Testis (tissue), 2 donors: ENCODE measurements around the gene ZDHHC16.

Experiments
- POLR2A ChIP-seq: fragments of 450-650 bp; IDR thresholded peaks from one replicate; pipeline ENCODE4 v1.6.1; 2017; ENCODE audit warnings: antibody characterized with exemption, mild to moderate bottlenecking, moderate library complexity
- TF ChIP-seq, protein P1 (sequence below), 3 experiments: fragments of 450-650 bp in 2 of 3; fragments of 200-600 bp in 1 of 3; sonication (generic) in 1 of 3; IDR thresholded peaks; one replicate each; pipeline ENCODE4 v1.5.1; 2016 to 2019; ENCODE audit warnings: antibody characterized with exemption in 3 of 3, mild to moderate bottlenecking in 2 of 3, moderate library complexity in 1 of 3

DNA sequence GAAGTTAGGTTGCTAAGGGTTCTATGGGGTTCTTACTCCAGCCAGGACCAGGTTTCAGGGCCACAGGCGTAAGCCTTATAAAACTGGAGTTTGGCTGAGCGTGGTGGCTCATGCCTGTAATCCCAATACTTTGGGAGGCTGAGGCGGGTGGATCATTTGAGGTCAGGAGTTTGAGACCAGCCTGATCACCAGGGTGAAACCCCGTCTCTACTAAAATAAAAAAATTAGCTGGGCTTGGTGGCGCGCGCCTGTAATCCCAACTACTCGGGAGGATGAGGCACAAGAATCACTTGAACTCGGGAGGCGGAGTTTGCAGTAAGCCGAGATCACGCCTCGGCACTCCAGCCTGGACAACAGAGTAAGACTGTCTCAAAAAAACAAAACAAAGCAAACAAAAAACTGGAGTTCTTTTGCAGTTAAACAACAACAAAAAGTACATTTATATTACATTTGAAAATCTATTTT is 44.5 kb upstream of the ZDHHC16 start:
- TF ChIP-seq POLR2A: no peak
- TF ChIP-seq, protein P1, sequence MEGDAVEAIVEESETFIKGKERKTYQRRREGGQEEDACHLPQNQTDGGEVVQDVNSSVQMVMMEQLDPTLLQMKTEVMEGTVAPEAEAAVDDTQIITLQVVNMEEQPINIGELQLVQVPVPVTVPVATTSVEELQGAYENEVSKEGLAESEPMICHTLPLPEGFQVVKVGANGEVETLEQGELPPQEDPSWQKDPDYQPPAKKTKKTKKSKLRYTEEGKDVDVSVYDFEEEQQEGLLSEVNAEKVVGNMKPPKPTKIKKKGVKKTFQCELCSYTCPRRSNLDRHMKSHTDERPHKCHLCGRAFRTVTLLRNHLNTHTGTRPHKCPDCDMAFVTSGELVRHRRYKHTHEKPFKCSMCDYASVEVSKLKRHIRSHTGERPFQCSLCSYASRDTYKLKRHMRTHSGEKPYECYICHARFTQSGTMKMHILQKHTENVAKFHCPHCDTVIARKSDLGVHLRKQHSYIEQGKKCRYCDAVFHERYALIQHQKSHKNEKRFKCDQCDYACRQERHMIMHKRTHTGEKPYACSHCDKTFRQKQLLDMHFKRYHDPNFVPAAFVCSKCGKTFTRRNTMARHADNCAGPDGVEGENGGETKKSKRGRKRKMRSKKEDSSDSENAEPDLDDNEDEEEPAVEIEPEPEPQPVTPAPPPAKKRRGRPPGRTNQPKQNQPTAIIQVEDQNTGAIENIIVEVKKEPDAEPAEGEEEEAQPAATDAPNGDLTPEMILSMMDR (IDR thresholded peaks at IDR 0.05): no peak
